ENCODE results near the gene TMEM179B.

GRCh38 chr11:62770778-62771143, 16.4 kb upstream of the TMEM179B start:
- TF ChIP-seq CTCF (IDR thresholded peaks at IDR 0.05): no peak
- no peak for TF ChIP-seq POLR2A (IDR thresholded peaks at IDR 0.05)
